SU-DHL-6 (cell line): ENCODE data around the gene LRRC25.

Experiments used
- CTCF ChIP-seq: fragments of 200-600 bp; sonication (generic); IDR thresholded peaks from one replicate; pipeline ENCODE4 v1.5.1; 2017; ENCODE audit warnings: antibody characterized with exemption, mild to moderate bottlenecking, low read length, moderate library complexity; ENCODE audit not compliant: insufficient read depth, poor library complexity, severe bottlenecking
- EZH2phosphoT487 ChIP-seq: fragments of 200-600 bp; sonication (generic), shearing (Covaris generic); conservative IDR thresholded peaks from 2 replicates; pipeline ENCODE4 v1.6.1; 2018; ENCODE audit warnings: mild to moderate bottlenecking, antibody characterized with exemption, low read length, moderate library complexity, mixed read lengths

GRCh38 chr19:18373407-18373891, 24.0 kb downstream of the LRRC25 start:
- no peak for TF ChIP-seq CTCF
- no peak for TF ChIP-seq EZH2phosphoT487
